GM21526 (cell line): Measurements from ENCODE around the gene ANAPC1.
"Not testable (repeated sequence)": the region's sequence is repeated elsewhere in the genome, so short reads cannot be mapped to it uniquely, and the experiment has no call there.

Source experiments
- ATAC-seq: cut with Tn5 transposase; IDR thresholded peaks from one replicate; pipeline ENCODE4 v1.9.1; 2021; ENCODE audit warnings: moderate library complexity; ENCODE audit not compliant: unreplicated experiment, low FRiP score

Gene ANAPC1

DNA sequence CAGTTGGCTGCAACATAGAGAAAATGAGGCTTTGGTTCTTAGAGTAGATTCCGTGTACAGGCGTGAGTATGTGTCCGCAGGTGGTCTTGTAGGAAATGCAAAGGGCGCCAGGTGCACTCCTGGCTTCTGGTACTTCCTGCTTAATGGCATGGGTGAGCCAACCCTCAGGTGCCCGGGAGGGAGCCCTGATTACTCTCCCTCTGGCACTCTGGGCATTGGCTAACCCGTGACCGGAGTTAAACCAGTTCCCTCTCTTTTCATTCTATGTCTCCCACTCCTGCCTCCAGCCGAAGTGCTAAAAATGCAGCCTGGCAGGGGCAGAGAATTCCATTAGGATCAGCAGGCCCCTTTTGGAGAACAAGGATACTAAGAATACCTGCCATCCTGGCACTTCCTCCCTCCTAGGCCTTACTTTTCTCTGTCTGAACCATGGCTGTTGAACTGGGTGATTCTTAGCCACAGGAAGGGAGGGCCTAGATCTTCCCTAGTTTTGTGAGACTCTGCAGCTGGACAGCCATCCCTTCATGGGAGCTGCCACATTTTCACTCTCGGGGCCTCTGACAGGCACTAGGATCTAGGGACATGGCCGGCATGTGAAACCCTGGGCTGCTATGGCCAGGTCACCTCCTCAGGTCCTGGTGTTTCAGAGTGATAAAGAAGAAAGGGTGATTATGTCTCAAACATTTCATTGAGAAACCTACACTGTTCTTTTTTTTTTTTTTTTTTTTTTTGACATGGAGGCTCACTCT is 20.9 kb upstream of the ANAPC1 start:
- no peak for ATAC-seq

DNA sequence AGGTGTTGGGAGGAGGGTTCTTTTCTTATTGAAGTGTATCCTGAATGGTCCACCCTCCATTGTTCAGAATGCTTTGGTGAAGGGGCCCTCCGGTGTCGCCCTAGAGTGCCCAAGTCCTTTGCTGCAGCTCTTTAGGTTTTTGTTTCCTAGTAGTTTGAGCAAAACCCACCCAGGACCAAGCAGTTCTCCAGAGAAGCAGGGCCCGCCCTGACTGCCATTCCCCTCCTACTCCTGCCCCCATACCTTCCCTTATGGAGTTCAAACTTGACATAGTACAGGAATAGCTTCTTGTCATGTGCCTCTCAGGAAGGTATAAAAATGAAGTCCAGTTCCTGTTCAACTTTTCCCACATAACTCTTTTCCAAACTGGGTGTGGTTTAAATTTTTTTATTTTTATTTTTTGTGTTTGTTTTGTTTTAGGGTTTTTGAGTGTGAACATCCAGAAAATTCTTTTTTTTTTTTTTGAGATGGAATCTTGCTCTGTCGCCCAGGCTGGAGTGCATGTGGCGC is 20.0 kb upstream of the ANAPC1 start:
- ATAC-seq, result no peak

DNA sequence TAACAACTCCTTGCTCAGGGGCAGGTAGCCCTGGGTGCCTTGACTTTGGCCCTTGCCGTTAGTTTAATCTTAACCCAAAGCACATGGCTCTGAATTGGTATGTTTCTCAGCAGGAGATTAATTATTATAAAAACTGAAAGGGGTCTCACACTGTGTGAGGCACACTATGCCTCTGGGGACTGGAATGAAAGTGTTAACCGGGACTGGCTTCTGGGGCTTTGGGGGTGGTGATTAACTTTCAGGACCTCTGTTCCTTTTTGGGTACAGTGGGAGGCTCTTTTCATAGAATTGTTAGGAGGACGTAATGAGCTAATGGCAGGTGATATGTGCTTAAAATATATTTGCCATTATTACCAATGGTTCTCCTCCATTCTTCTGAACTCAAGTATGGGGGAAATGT is 19.5 kb upstream of the ANAPC1 start:
- ATAC-seq, result no peak

DNA sequence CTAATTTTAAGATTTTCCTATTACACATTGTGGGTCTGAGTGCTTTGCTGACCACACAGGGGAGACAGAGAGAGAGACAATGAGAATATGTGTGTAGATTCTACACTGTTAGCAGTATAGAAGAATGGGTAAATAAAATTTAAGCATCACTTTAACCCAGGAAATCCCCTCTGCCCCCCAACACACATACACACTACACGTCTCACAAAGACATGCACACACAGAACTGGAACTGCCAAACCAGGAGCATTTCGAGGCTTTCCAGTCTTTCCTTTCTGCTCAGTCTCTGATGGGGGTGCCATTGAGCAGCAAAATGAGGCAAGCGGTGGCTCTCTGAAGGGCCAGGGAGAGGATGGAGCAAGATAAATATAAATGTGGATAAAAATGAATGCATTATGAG is 16.9 kb upstream of the ANAPC1 start:
- ATAC-seq, result no peak

DNA sequence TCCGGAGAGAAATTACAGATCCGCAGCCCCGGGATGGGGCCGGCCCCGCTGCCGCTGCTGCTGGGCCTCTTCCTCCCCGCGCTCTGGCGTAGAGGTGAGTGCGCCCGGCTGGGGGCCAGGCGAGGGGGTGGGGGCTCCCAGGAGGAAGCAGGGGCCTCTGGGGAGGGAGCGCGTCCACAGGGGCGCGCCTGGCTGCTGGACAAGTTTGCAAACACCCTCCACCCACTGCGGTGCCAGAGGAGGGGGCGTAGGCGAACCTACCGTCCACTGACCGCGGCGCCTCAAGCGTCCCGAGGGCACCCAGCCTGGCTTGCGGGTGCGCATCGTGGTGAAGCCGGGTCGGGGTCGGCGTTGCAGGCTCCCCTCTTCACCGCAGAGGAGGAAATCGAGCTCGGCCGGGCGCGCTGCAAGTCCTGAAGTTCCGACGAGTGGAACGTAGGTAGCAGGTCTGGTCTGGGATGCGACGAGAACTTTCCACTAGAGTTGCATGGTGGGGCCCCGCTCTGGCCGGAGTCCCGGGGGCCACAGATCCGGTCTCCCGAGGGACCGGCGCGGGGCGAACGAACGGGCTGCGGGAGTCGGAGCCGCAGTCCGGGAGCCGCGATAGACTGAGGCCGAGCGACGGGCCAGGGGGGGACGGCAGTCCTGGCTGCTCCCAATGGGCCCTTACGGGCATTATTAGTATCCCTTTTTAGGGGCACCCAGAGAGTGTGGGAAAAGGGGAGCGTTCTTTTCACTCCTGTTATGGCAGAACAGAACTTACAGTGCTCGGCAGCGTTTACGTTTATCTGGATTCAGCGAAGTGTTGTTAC is 14.9 kb upstream of the ANAPC1 start:
- ATAC-seq, result no peak

DNA sequence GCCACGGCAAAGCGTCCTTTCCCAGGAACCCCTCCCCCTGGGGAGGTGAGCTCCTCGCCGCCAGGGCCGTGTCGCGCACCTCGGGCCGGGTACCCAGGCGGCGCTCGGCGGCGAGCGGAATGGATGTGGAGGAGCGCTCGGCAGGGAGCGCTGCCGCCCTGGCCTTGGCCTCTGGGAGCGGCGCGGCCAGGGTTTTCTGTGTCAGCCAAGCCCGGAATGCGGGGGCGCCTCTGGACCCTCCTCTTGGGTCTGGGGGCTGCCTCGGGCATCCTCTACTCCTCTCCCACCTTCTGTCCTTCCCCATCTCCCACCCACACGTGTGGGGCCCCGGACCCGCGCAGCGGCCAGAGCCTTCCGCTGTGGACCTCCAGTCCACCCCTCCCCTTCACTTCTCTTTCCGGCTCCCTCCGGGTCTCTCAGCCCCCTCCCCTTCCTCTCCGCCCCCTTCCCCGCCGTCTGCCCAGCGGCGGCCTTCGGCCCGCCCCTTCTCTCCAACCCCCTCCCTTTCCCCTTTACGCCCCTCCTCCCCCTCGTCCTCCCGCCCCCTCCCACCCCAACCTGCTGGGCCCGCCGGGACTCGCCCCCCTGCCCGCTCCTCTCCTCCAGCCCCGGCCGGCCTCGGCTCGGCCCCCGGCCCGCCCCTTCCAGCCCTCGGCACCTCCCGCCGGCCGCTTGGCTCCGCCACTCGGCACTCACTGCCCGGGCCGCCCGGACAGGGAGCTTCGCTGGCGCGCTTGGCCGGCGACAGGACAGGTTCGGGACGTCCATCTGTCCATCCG is 14.1 kb upstream of the ANAPC1 start, which contains the start of gene MERTK:
MERTK (plus strand) TSS at position 684 of the 779 bp plus-strand sequence. CDS start 129 bp downstream, outside the sequence.
- ATAC-seq, result no peak

- ATAC-seq, result no peak
These were observed 13.6 kb upstream of the ANAPC1 start for GRCh38 chr2:111897630-111897923.

DNA sequence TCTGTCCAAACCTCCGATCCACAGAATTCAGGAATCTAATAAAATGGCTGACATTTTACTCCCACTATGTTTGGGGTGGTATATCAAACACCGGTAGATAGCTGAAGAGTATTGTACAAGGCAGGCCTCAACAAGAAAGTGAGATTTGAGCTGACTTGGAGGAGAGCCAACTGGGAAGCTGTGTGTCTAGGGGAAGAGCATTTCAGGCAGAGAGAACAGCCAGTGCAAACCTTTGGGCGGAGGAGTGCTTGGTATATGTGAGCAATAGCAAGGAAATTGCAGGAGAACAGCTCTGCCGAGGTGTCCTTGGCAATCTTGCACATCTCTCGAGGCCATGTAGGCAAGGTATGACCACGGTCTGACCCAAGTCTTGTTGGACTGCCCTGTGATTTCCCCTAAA is 12.6 kb upstream of the ANAPC1 start:
- ATAC-seq, result no peak

- ATAC-seq, result no peak
These were observed 12.0 kb upstream of the ANAPC1 start for GRCh38 chr2:111896024-111896423.

- peak; percentile 5 for ATAC-seq
These were observed 585 bp upstream of the ANAPC1 start for GRCh38 chr2:111884592-111884964.

- ATAC-seq, result not testable (repeated sequence)
These were observed 11.2 kb downstream of the ANAPC1 start for GRCh38 chr2:111872806-111873205.

DNA sequence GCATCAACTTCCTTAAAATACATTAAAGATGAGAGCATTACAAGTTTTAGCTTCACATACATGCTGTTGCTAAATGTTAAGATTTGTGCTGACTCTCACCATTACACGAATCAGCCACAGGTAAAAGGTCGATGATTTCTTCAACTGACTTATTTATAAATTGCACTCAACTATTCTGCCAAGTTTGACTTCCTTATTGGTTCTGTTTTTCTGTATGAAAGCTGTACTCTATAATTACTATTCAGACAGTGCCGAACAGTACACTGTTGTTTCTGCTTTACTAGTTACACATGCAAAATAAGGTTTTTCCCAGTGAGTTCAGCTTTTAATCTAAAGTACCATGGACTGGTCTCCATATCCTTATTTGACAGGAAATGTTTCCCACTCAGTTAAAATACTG is 18.9 kb downstream of the ANAPC1 start:
- not testable (repeated sequence) for ATAC-seq

DNA sequence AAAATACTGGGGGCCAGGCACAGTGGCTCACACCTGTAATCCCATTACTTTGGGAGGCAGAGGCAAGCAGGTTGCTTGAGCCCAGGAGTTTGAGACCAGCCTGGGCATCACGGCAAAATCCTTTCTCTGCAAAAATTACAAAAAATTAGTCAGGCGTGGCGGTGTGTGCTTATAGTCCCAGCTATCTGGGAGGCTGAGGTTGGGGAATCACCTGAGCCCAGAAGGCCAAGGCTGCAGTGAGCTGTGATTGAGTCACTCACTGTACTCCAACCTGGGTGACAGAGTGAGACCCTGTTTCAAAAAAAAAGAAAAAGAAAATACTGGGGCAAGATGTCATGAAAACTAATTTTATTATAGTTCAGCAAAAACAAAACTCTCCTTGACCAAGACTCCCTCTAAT is 24.0 kb downstream of the ANAPC1 start:
- ATAC-seq, result not testable (repeated sequence)

GRCh38 chr2:111852544-111852943 is 31.4 kb downstream of the ANAPC1 start:
- ATAC-seq, result not testable (repeated sequence)

DNA sequence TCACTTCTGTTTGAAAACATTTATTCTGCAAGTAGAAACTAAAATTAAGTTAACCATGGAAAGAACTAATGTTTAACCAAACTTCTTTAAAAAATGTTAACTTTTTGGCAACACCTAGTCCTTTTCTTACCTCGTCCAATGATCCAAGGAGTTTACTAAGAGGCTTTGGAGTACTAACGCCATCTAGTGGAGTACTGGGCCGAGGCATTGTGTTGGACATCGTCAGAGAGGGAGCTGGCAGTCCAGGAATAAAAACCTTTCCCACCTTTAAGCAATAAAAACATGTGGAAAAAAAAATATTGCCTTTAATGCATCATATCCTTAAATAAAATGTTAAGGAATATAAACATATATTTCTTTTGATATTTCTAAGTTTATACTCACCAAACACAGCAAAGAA is 33.3 kb downstream of the ANAPC1 start:
- not testable (repeated sequence) for ATAC-seq

GRCh38 chr2:111839625-111840282 is 44.2 kb downstream of the ANAPC1 start:
- ATAC-seq, result not testable (repeated sequence)

DNA sequence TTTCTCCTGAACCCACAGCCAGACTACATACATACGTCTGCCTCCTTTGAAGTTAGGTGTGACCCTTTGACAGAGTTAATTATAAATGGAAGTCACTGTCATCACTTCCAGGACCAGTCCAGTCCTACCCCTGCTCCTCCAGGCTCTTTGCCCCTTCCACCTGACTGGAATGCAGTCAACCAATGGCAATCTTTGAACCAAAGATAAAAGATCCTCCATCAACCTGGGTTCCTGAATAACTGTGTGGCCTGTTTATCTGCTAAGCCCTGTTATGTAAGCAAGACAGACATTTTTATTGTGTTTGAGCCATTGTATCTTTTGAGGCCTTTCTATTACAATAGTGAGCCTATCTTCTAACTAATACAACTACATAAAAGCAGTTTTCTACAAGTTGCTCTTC is 45.0 kb downstream of the ANAPC1 start:
- not testable (repeated sequence) for ATAC-seq

DNA sequence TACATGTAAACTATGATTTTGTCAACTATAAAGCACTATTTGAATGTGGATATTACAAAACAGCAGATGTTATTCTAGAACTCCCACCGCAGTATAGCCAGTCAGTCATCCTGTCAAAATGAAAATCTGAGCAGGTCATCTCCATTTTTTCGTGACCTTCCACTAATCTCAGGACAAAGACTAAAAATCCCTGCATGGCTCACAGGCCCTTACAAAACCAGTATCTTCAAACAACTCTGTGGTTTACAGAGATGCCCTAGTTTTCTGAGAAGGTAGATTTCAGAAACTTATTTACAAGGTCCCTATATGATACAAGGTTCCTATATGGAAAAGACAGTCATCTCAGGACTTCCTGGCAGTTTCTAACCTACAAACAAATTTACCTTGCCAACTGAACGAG is 49.8 kb downstream of the ANAPC1 start:
- ATAC-seq, result not testable (repeated sequence)

DNA sequence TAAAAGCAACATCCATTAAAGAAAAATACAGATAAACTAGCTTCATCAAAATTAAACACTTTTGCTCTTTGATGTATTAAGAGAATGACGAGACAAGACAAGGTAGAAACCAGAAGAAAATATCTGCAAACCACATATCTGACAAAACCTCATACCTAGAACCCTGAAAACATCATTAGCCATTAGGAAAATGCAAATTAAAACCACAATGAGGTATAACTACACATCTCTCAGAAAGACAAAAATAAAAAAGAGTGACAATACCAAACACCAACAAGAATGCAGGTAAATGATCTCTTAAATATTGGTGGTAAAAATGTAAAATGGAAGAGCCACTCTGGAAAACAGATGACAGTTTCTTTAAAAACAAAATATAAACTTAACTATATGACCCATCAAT is 53.5 kb downstream of the ANAPC1 start:
- not testable (repeated sequence) for ATAC-seq

- ATAC-seq, result not testable (repeated sequence)
These were observed 55.7 kb downstream of the ANAPC1 start for GRCh38 chr2:111828217-111828766.
